Central memory CD4-positive, alpha-beta T cell (primary cell): ENCODE measurements around the gene CSHL1.

Source experiments
- DNase-seq: peaks from one replicate; pipeline ENCODE4 v3.0.0; 2022
- total RNA-seq, 3 experiments: gene quantifications; one replicate each; lab custom pipeline; 2026; lab: John Stamatoyannopoulos, UW

The CSHL1 gene
- total RNA-seq = 0 reads per million in 3 experiments

GRCh38 chr17:63911041-63911635 lies at the start of gene CSHL1:
Gene CSHL1 (minus strand): TSS chr17:63911258. CDS start chr17:63911196, 62 bp downstream.
- no peak for DNase-seq

- DNase-seq = no peak
These were observed 49.4 kb upstream of the CSHL1 start for GRCh38 chr17:63960430-63960829.

GRCh38 chr17:63960006-63960405 lies 48.9 kb upstream of the CSHL1 start:
- DNase-seq = no peak

GRCh38 chr17:63956296-63956920 lies 45.4 kb upstream of the CSHL1 start:
- no peak for DNase-seq

- no peak for DNase-seq
These were observed 44.7 kb upstream of the CSHL1 start for GRCh38 chr17:63955791-63956190.

- no peak for DNase-seq
These were observed 44.2 kb upstream of the CSHL1 start for GRCh38 chr17:63955232-63955631.

- DNase-seq = peak; percentile 13
These were observed 43.5 kb upstream of the CSHL1 start for GRCh38 chr17:63954402-63955063.

GRCh38 chr17:63950940-63951907 lies 40.2 kb upstream of the CSHL1 start:
- DNase-seq = peak; percentile 14

- no peak for DNase-seq
These were observed 38.7 kb upstream of the CSHL1 start for GRCh38 chr17:63949576-63950250.

GRCh38 chr17:63948521-63948920 lies 37.5 kb upstream of the CSHL1 start:
- DNase-seq = no peak

GRCh38 chr17:63947711-63948330 lies 36.8 kb upstream of the CSHL1 start:
- DNase-seq = no peak

GRCh38 chr17:63946440-63947363 lies 35.6 kb upstream of the CSHL1 start:
- peak; percentile 61 for DNase-seq

GRCh38 chr17:63945784-63946439 lies 34.9 kb upstream of the CSHL1 start:
- DNase-seq = no peak

- DNase-seq = no peak
These were observed 33.9 kb upstream of the CSHL1 start for GRCh38 chr17:63944736-63945499.

GRCh38 chr17:63943745-63944144 lies 32.7 kb upstream of the CSHL1 start:
- no peak for DNase-seq

GRCh38 chr17:63942309-63942985 lies 31.4 kb upstream of the CSHL1 start:
- no peak for DNase-seq

GRCh38 chr17:63941751-63942150 lies 30.7 kb upstream of the CSHL1 start:
- DNase-seq = no peak

GRCh38 chr17:63941162-63941561 lies 30.1 kb upstream of the CSHL1 start:
- DNase-seq = no peak

- DNase-seq = no peak
These were observed 29.5 kb upstream of the CSHL1 start for GRCh38 chr17:63940584-63940983.
